Caco-2 (cell line): ENCODE results near the gene GATAD2B. TPM values are rescaled to one million over a fixed set of nuclear protein-coding genes. Genes with fewer than 3 reads are reported as not detected.

ENCODE experiments used
- BruUV-seq: library from RNA; stranded (reverse); fragments of 400-500 nt; replicated peaks from 2 replicates; lab custom pipeline; 2021; lab: Mats Ljungman, UMichigan
- CTCF ChIA-PET: fragments of 300-600 bp; sonication (Branson Sonifier 250); formaldehyde crosslinking; loops from one replicate; lab custom pipeline; 2022; ENCODE audit warnings: antibody characterized with exemption; lab: Charles Lee
- POLR2A ChIA-PET: fragments of 300-600 bp; sonication (Branson Sonifier 250); formaldehyde crosslinking; loops from one replicate; lab custom pipeline; 2022; ENCODE audit warnings: antibody characterized with exemption; lab: Charles Lee
- DNase-seq, 2 experiments: peaks; one replicate each; pipeline versions ENCODE4 v3.0.0 to v3.0.0-alpha.2; 2020 to 2022
- H3K27me3 ChIP-seq: replicated peaks from 2 replicates; pipeline ENCODE4 v1.6.0; 2011; ENCODE audit warnings: low read length; ENCODE audit not compliant: control insufficient read depth, insufficient read depth
- H3K36me3 ChIP-seq: 2 replicates; pipeline ENCODE4 v1.5.1; 2011; ENCODE audit warnings: low read length; ENCODE audit not compliant: control insufficient read depth, insufficient read depth
- H3K4me1 ChIP-seq: fragments of 250-450 bp; sonication (Bioruptor Pico); 2 replicates; pipeline ENCODE4 v1.5.1; 2020; ENCODE audit warnings: mild to moderate bottlenecking
- H3K4me3 ChIP-seq: 2 replicates; pipeline ENCODE4 v1.5.1; 2011; ENCODE audit warnings: low read depth, mild to moderate bottlenecking, control low read depth, low read length
- H3K9me3 ChIP-seq: fragments of 250-450 bp; sonication (Bioruptor Pico); 2 replicates; pipeline ENCODE4 v1.5.1; 2020; ENCODE audit warnings: mild to moderate bottlenecking, moderate library complexity
- H3K27ac Mint-ChIP-seq: one replicate; pipeline ENCODE4 v1.8.0; 2022; ENCODE audit warnings: mixed read lengths; ENCODE audit not compliant: unreplicated experiment
- H3K27me3 Mint-ChIP-seq: one replicate; pipeline ENCODE4 v1.8.0; 2022; ENCODE audit warnings: mixed read lengths; ENCODE audit not compliant: insufficient read depth, unreplicated experiment
- H3K36me3 Mint-ChIP-seq: one replicate; pipeline ENCODE4 v1.8.0; 2022; ENCODE audit warnings: mild to moderate bottlenecking, mixed read lengths; ENCODE audit not compliant: insufficient read depth, unreplicated experiment
- H3K4me1 Mint-ChIP-seq: one replicate; pipeline ENCODE4 v1.8.0; 2022; ENCODE audit warnings: low read depth, mixed read lengths; ENCODE audit not compliant: unreplicated experiment
- H3K4me3 Mint-ChIP-seq: one replicate; pipeline ENCODE4 v1.8.0; 2022; ENCODE audit warnings: mild to moderate bottlenecking, moderate library complexity, mixed read lengths; ENCODE audit not compliant: unreplicated experiment
- H3K9me3 Mint-ChIP-seq: one replicate; pipeline ENCODE4 v1.8.0; 2022; ENCODE audit warnings: mixed read lengths; ENCODE audit not compliant: unreplicated experiment
- CTCF ChIP-seq, 2 experiments: fragments of 200-600 bp in 1 of 2; IDR thresholded peaks; 1 replicate in 1 of 2; 2 replicates in 1 of 2; pipeline versions ENCODE4 v1.5.1 to v1.8.0; 2011 to 2022; ENCODE audit warnings: antibody characterized with exemption in 1 of 2, control low read depth in 1 of 2, inconsistent platforms in 1 of 2, low read depth in 1 of 2, low read length in 1 of 2, mild to moderate bottlenecking in 1 of 2, moderate library complexity in 1 of 2; ENCODE audit not compliant: insufficient read depth in 1 of 2, severe bottlenecking in 1 of 2, unreplicated experiment in 1 of 2
- intact Hi-C: fragments of 100-400 bp; cut with micrococcal nuclease; formaldehyde crosslinking; loops from one replicate; pipeline ENCODE4 v1.10.0; 2022; ENCODE audit not compliant: unreplicated experiment
- microRNA-seq: library from miRNA; unstranded; fragments of <30 nt; microRNA quantifications from one replicate; pipeline ENCODE4 v1.2.0, GENCODE V29; 2022
- total RNA-seq: library from RNA; stranded (reverse); gene quantifications from 2 replicates; pipeline ENCODE4 v1.2.3, GENCODE V29; 2022

GATAD2B gene
- total RNA-seq, 1 experiment from 2014 or later = 38.0 TPM

- ChIA-PET CTCF (no interaction called here), POLR2A (no interaction called here)
- Histone ChIP-seq H3K4me3 (no peak overlapping the region), H3K36me3 (no peaks in the 10 kb centered on the region; the same call in none of the 2 replicates), H3K9me3 (no peaks in the 10 kb centered on the region), H3K27me3 (no peaks in the 10 kb centered on the region), H3K4me1 (peaks cover 9% of the 10 kb centered on the region)
- DNase-seq = no peak
- H3K27me3 Mint-ChIP-seq = no peaks in the 10 kb centered on the region
- BruUV-seq = no TSS peak
- intact Hi-C loops = no loop called here
- no peak for TF ChIP-seq CTCF (IDR thresholded peaks at IDR 0.05; ENCODE audit: insufficient read depth in 1 of 2, low read depth in 1 of 2, low read length in 1 of 2, severe bottlenecking in 1 of 2, unreplicated experiment in 1 of 2)
- H3K36me3 Mint-ChIP-seq = peaks cover 47% of the 10 kb centered on the region
- no peaks in the 10 kb centered on the region for H3K9me3 Mint-ChIP-seq
- no peak overlapping the region for H3K4me3 Mint-ChIP-seq
- H3K4me1 Mint-ChIP-seq = peaks cover 16% of the 10 kb centered on the region
- H3K27ac Mint-ChIP-seq = peak overlapping the region; percentile 58
These were observed 159.2 kb downstream of the GATAD2B start for GRCh38 chr1:153763365-153764225.

- Mint-ChIP-seq H3K4me1 (no peaks in the 10 kb centered on the region), H3K9me3 (no peaks in the 10 kb centered on the region), H3K36me3 (peaks cover 23% of the 10 kb centered on the region), H3K27me3 (no peaks in the 10 kb centered on the region), H3K27ac (no peak overlapping the region), H3K4me3 (no peak overlapping the region)
- Histone ChIP-seq H3K4me3 (no peak overlapping the region), H3K36me3 (no peaks in the 10 kb centered on the region; the same call in none of the 2 replicates), H3K9me3 (no peaks in the 10 kb centered on the region), H3K27me3 (no peaks in the 10 kb centered on the region), H3K4me1 (no peaks in the 10 kb centered on the region)
- CTCF ChIA-PET = interaction anchor here (0.5 to 0.6 kb wide), 2 partner anchors 66 to 384 kb away, joined by 3 to 4 read pairs; no protein-coding TSS in a partner anchor
- DNase-seq = no peak
- TF ChIP-seq CTCF (IDR thresholded peaks at IDR 0.05; ENCODE audit: insufficient read depth in 1 of 2, low read depth in 1 of 2, low read length in 1 of 2, severe bottlenecking in 1 of 2, unreplicated experiment in 1 of 2) = no peak
- POLR2A ChIA-PET = no interaction called here
- BruUV-seq = no TSS peak
- intact Hi-C loops = no loop called here
These were observed 162.3 kb downstream of the GATAD2B start for GRCh38 chr1:153760440-153760839.

Small RNA genes lying within 50 kb of the gene (microRNA-seq; reads per million reads assigned to microRNA genes)
- gene MIR6737 = not detected

Other genes with a start within 250 kb of the GATAD2B start
- gene NPR1, start 244.3 kb downstream of the GATAD2B start, total RNA-seq = 1.4 and 2.0 TPM in 2 replicates
- 39.0 and 43.4 TPM in 2 replicates for gene INTS3, start 194.9 kb downstream of the GATAD2B start, total RNA-seq
- gene SLC27A3, start 147.6 kb downstream of the GATAD2B start, total RNA-seq = 22.8 and 27.2 TPM in 2 replicates
- gene DENND4B, start 23.7 kb upstream of the GATAD2B start, total RNA-seq = 78.2 and 79.0 TPM in 2 replicates
- 24.4 and 30.8 TPM in 2 replicates for gene CRTC2, start 35.6 kb upstream of the GATAD2B start, total RNA-seq
- gene SLC39A1, start 40.6 kb upstream of the GATAD2B start, total RNA-seq = 135 and 150 TPM in 2 replicates
- gene CREB3L4, start 44.9 kb upstream of the GATAD2B start, total RNA-seq = 9.0 and 9.8 TPM in 2 replicates
- gene JTB, start 54.7 kb upstream of the GATAD2B start, total RNA-seq = 123 and 124 TPM in 2 replicates
- 77.4 and 79.3 TPM in 2 replicates for gene RAB13, start 63.4 kb upstream of the GATAD2B start, total RNA-seq
- gene RPS27, start 67.8 kb upstream of the GATAD2B start, total RNA-seq = 2,648 and 2,676 TPM in 2 replicates
- gene NUP210L, start 232.1 kb upstream of the GATAD2B start, total RNA-seq = 0.07 and 0.19 TPM in 2 replicates